Tibial artery (tissue), 4 donors: Measurements from ENCODE around the gene CDH20.

Experiments used
- DNase-seq, 2 donors: peaks; one replicate each; pipeline ENCODE4 v3.0.0-alpha.2; 2019
- H3K27ac ChIP-seq, 2 donors: fragments of 200-600 bp; sonication (generic) in 1 of 2; 1 replicate in 1 of 2; 2 replicates in 1 of 2; pipeline ENCODE4 v1.5.1; 2018 to 2019; ENCODE audit warnings: mild to moderate bottlenecking in 1 of 2
- H3K27me3 ChIP-seq, 2 donors: fragments of 200-600 bp; sonication (generic) in 1 of 2; one replicate each; pipeline versions ENCODE4 v1.5.1 to v1.6.0; 2016 to 2019
- H3K36me3 ChIP-seq, 3 donors: fragments of 200-600 bp; sonication (generic) in 2 of 3; one replicate each; pipeline ENCODE4 v1.5.1; 2016 to 2019; ENCODE audit warnings: mild to moderate bottlenecking in 2 of 3
- H3K4me1 ChIP-seq, 4 donors: fragments of 200-600 bp; sonication (generic) in 2 of 4; 1 replicate in 3 of 4; 2 replicates in 1 of 4; pipeline ENCODE4 v1.5.1; 2016 to 2019
- H3K4me3 ChIP-seq, 2 donors: fragments of 200-600 bp; sonication (generic) in 1 of 2; 1 replicate in 1 of 2; 2 replicates in 1 of 2; pipeline ENCODE4 v1.5.1; 2018 to 2019; ENCODE audit warnings: mild to moderate bottlenecking in 2 of 2
- H3K9me3 ChIP-seq, 3 donors: fragments of 200-600 bp; sonication (generic) in 1 of 3; one replicate each; pipeline ENCODE4 v1.5.1; 2016 to 2019
- CTCF ChIP-seq, 2 experiments: fragments of 200-600 bp in 1 of 2; fragments of 450-650 bp in 1 of 2; IDR thresholded peaks; one replicate each; pipeline ENCODE4 v1.5.1; 2017 to 2019; ENCODE audit warnings: antibody characterized with exemption in 2 of 2, mild to moderate bottlenecking in 1 of 2, moderate library complexity in 1 of 2
- intact Hi-C: fragments of 100-400 bp; cut with DNase I; formaldehyde crosslinking; loops from one replicate; pipeline ENCODE4 v1.15.0; 2023; ENCODE audit warnings: low total_unique reads

The CDH20 gene

GRCh38 chr18:61292280-61293035 lies 40.8 kb upstream of the CDH20 start:
- no peak for TF ChIP-seq CTCF (IDR thresholded peaks at IDR 0.05)
- no peaks in the 10 kb centered on the region for H3K9me3 ChIP-seq
- intact Hi-C loops, result no loop called here
- no peaks in the 10 kb centered on the region for H3K27me3 ChIP-seq
- DNase-seq, result no peak
- no peaks in the 10 kb centered on the region for H3K36me3 ChIP-seq
- H3K27ac ChIP-seq, result no peak overlapping the region
- H3K4me3 ChIP-seq, result no peak overlapping the region
- no peaks in the 10 kb centered on the region for H3K4me1 ChIP-seq

- Histone ChIP-seq H3K27ac (no peak overlapping the region), H3K4me1 (no peaks in the 10 kb centered on the region), H3K9me3 (no peaks in the 10 kb centered on the region), H3K36me3 (no peaks in the 10 kb centered on the region), H3K27me3 (no peaks in the 10 kb centered on the region), H3K4me3 (no peak overlapping the region)
- DNase-seq, result no peak
- intact Hi-C loops, result no loop called here
- TF ChIP-seq CTCF (IDR thresholded peaks at IDR 0.05), result no peak
Measured at GRCh38 chr18:61295153-61295552, 38.1 kb upstream of the CDH20 start.

- Histone ChIP-seq H3K4me3 (no peak overlapping the region), H3K9me3 (no peaks in the 10 kb centered on the region), H3K27me3 (no peaks in the 10 kb centered on the region), H3K36me3 (no peaks in the 10 kb centered on the region), H3K27ac (no peak overlapping the region), H3K4me1 (no peaks in the 10 kb centered on the region)
- intact Hi-C loops, result no loop called here
- no peak for DNase-seq
- no peak for TF ChIP-seq CTCF (IDR thresholded peaks at IDR 0.05)
Measured at GRCh38 chr18:61308004-61308403, 25.2 kb upstream of the CDH20 start.

GRCh38 chr18:61308795-61309393 lies 24.3 kb upstream of the CDH20 start:
- no peak for TF ChIP-seq CTCF (IDR thresholded peaks at IDR 0.05)
- DNase-seq, result no peak
- Histone ChIP-seq H3K36me3 (no peaks in the 10 kb centered on the region), H3K4me1 (no peaks in the 10 kb centered on the region), H3K4me3 (no peak overlapping the region), H3K27me3 (no peaks in the 10 kb centered on the region), H3K9me3 (no peaks in the 10 kb centered on the region), H3K27ac (no peak overlapping the region)
- intact Hi-C loops, result no loop called here

GRCh38 chr18:61322265-61322873 lies 10.9 kb upstream of the CDH20 start:
- peak in 1 of 2 donors; percentile 51 for DNase-seq
- Histone ChIP-seq H3K4me1 (no peaks in the 10 kb centered on the region), H3K27ac (no peak overlapping the region), H3K36me3 (no peaks in the 10 kb centered on the region), H3K27me3 (no peaks in the 10 kb centered on the region), H3K9me3 (no peaks in the 10 kb centered on the region), H3K4me3 (no peak overlapping the region)
- intact Hi-C loops, result no loop called here
- TF ChIP-seq CTCF (IDR thresholded peaks at IDR 0.05), result peak; percentile 22 to 25
